GM12878 (cell line): ENCODE data around the gene S1PR2. TPM values are rescaled to one million over a fixed set of nuclear protein-coding genes. Genes with fewer than 3 reads are reported as not detected.

ENCODE experiments used
- ASH2L ChIP-seq: fragments of 300-600, 200-600 bp; sonication (generic); IDR thresholded peaks from 2 replicates; pipeline ENCODE4 v1.6.1; 2017; ENCODE audit warnings: low read depth, mild to moderate bottlenecking, borderline replicate concordance
- ATF2 ChIP-seq: IDR thresholded peaks from 2 replicates; pipeline ENCODE4 v1.6.1; 2012; ENCODE audit warnings: low read length, inconsistent platforms
- CHD4 ChIP-seq: fragments of 200-600 bp; sonication (generic); IDR thresholded peaks from 2 replicates; pipeline ENCODE4 v1.6.1; 2016; ENCODE audit warnings: mild to moderate bottlenecking
- CREB1 ChIP-seq: IDR thresholded peaks from 2 replicates; pipeline ENCODE4 v1.6.1; 2012; ENCODE audit warnings: low read depth, mild to moderate bottlenecking, inconsistent platforms
- CREM ChIP-seq: IDR thresholded peaks from 2 replicates; pipeline ENCODE4 v1.6.1; 2014; ENCODE audit warnings: antibody characterized with exemption, low read depth
- ETV6 ChIP-seq, 2 experiments: fragments of 450-650 bp in 1 of 2; IDR thresholded peaks in 1 of 2; conservative IDR thresholded peaks in 1 of 2; 2 replicates each; pipeline ENCODE4 v1.6.1; 2014; ENCODE audit warnings: antibody characterized with exemption in 1 of 2, borderline replicate concordance in 1 of 2, low read depth in 1 of 2, mild to moderate bottlenecking in 1 of 2, moderate library complexity in 1 of 2
- NFXL1 ChIP-seq: fragments of 450-650 bp; IDR thresholded peaks from 2 replicates; pipeline ENCODE4 v1.6.1; 2017; ENCODE audit warnings: antibody characterized with exemption, mild to moderate bottlenecking, borderline replicate concordance
- POLR2AphosphoS5 ChIP-seq: IDR thresholded peaks from 2 replicates; pipeline ENCODE4 v1.6.1; 2011; ENCODE audit warnings: mild to moderate bottlenecking, low read length, inconsistent platforms
- RAD21 ChIP-seq: IDR thresholded peaks from 2 replicates; pipeline ENCODE4 v1.6.1; 2011; ENCODE audit warnings: mild to moderate bottlenecking, low read depth, low read length, moderate library complexity; ENCODE audit not compliant: insufficient read depth
- RBBP5 ChIP-seq: fragments of 200-600 bp; sonication (generic); conservative IDR thresholded peaks from 2 replicates; pipeline ENCODE4 v1.6.1; 2016
- RUNX3 ChIP-seq: IDR thresholded peaks from 2 replicates; pipeline ENCODE4 v1.6.1; 2012; ENCODE audit warnings: low read length, inconsistent platforms
- SKIL ChIP-seq: fragments of 450-650 bp; IDR thresholded peaks from 2 replicates; pipeline ENCODE4 v1.6.1; 2017; ENCODE audit warnings: mild to moderate bottlenecking, low read depth, inconsistent platforms; ENCODE audit not compliant: poor library complexity, severe bottlenecking
- SMAD5 ChIP-seq: IDR thresholded peaks from 2 replicates; pipeline ENCODE4 v1.6.1; 2016; ENCODE audit warnings: antibody characterized with exemption, low read depth
- SMC3 ChIP-seq: IDR thresholded peaks from 2 replicates; pipeline ENCODE4 v1.6.1; 2011; ENCODE audit warnings: low read length, improper control_type of control experiment, borderline replicate concordance
- TCF12 ChIP-seq: IDR thresholded peaks from 2 replicates; pipeline ENCODE4 v1.6.1; 2011; ENCODE audit warnings: low read depth, mild to moderate bottlenecking, low read length
- TCF7 ChIP-seq: IDR thresholded peaks from 2 replicates; pipeline ENCODE4 v1.6.1; 2014; ENCODE audit warnings: antibody characterized with exemption, borderline replicate concordance
- ZZZ3 ChIP-seq: IDR thresholded peaks from 2 replicates; pipeline ENCODE4 v1.6.1; 2011; ENCODE audit warnings: low read depth; ENCODE audit not compliant: control insufficient read depth, insufficient read length
- polyA plus RNA-seq, 11 experiments: library from polyadenylated mRNA; depleted of rRNA in 4 of 11; unstranded in 6 of 11; stranded (reverse) in 5 of 11; fragments of >200 nt; fragmentation: Nextera tagmentation in 4 of 11; fragmentation: Illumina TruSeq in 1 of 11; extraction: Ambion mirVana in 4 of 11; extraction: Trizol in 1 of 11; gene quantifications; 1 replicate in 1 of 11; 2 replicates in 10 of 11; pipeline versions ENCODE4 v1.2.1 to v1.2.3, GENCODE V29; 2011 to 2016; ENCODE audit warnings: inconsistent platforms in 2 of 11, missing spikeins in 2 of 11, low read depth in 1 of 11
- total RNA-seq, 4 experiments: library from RNA; depleted of rRNA in 3 of 4; stranded (reverse); fragments of >200 nt in 3 of 4; fragmentation: Illumina TruSeq in 1 of 4; extraction: Trizol in 1 of 4; gene quantifications; 2 replicates each; pipeline versions ENCODE4 v1.2.1 to v1.2.3, GENCODE V29; 2013 to 2021
- TF ChIP-seq, protein P1 (sequence below): fragments of 450-650 bp; formaldehyde crosslinking; IDR thresholded peaks from 2 replicates; pipeline ENCODE4 v1.5.0; 2022; ENCODE audit warnings: mild to moderate bottlenecking, missing genetic modification characterization
- TF ChIP-seq, protein P2 (sequence below): fragments of 150-350 bp; IDR thresholded peaks from 2 replicates; pipeline ENCODE4 v1.6.1; 2014; ENCODE audit warnings: mild to moderate bottlenecking, low read depth, low read length
- TF ChIP-seq, protein P3 (sequence below): IDR thresholded peaks from 2 replicates; pipeline ENCODE4 v1.6.1; 2011; ENCODE audit warnings: mild to moderate bottlenecking, low read depth, low read length, moderate library complexity; ENCODE audit not compliant: insufficient replicate concordance

Gene S1PR2
- total and polyA plus RNA-seq, 10 of the 15 experiments (the other 5 are each of a cell fraction or from before 2014, with no cell fraction given): 4.9 to 26.8 (median 11.6) TPM

DNA sequence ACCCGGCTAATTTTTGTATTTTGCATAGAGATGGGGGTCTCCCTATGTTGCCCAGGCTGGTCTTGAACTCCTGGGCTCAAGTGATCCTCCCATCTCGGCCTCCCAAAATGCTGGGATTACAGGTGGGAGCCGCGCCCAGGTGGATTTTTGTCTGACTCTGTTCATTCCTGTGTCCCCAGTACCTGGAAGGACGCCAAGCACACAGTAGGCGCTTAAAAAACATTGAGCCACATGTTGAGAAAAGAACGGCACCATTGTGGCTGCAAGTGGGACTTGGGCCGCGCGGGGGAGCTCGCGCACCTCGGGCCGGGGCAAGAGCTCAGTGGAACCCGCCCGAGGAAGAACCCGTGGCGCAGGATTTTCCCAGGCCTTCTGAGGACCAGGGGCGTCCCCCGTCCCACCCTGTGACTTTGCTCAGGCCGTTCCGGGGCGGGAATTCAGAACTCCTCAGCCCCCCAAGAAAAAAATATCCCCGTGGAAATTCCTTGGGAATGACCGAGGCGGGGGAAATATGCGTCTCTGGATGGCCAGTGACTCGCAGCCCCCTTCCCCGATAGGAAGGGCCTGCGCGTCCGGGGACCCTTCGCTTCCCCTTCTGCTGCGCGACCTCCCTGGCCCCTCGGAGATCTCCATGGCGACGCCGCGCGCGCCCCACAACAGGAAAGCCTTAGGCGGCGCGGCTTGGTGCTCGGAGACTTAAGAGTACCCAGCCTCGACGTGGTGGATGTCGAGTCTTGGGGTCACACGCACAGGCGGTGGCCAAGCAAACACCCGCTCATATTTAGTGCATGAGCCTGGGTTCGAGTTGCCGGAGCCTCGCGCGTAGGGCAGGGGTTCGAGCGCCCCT lies 38.4 kb upstream of the S1PR2 start (continued):
- TF ChIP-seq, protein P1, sequence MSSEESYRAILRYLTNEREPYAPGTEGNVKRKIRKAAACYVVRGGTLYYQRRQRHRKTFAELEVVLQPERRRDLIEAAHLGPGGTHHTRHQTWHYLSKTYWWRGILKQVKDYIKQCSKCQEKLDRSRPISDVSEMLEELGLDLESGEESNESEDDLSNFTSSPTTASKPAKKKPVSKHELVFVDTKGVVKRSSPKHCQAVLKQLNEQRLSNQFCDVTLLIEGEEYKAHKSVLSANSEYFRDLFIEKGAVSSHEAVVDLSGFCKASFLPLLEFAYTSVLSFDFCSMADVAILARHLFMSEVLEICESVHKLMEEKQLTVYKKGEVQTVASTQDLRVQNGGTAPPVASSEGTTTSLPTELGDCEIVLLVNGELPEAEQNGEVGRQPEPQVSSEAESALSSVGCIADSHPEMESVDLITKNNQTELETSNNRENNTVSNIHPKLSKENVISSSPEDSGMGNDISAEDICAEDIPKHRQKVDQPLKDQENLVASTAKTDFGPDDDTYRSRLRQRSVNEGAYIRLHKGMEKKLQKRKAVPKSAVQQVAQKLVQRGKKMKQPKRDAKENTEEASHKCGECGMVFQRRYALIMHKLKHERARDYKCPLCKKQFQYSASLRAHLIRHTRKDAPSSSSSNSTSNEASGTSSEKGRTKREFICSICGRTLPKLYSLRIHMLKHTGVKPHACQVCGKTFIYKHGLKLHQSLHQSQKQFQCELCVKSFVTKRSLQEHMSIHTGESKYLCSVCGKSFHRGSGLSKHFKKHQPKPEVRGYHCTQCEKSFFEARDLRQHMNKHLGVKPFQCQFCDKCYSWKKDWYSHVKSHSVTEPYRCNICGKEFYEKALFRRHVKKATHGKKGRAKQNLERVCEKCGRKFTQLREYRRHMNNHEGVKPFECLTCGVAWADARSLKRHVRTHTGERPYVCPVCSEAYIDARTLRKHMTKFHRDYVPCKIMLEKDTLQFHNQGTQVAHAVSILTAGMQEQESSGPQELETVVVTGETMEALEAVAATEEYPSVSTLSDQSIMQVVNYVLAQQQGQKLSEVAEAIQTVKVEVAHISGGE (CRISPR knock-in tag): no peak
- TF ChIP-seq SMC3: peak; percentile 96
- TF ChIP-seq CHD4: no peak
- TF ChIP-seq SKIL: peak; percentile 72
- no peak; the same call in 1 of the 2 replicates for TF ChIP-seq POLR2AphosphoS5
- TF ChIP-seq, protein P2, sequence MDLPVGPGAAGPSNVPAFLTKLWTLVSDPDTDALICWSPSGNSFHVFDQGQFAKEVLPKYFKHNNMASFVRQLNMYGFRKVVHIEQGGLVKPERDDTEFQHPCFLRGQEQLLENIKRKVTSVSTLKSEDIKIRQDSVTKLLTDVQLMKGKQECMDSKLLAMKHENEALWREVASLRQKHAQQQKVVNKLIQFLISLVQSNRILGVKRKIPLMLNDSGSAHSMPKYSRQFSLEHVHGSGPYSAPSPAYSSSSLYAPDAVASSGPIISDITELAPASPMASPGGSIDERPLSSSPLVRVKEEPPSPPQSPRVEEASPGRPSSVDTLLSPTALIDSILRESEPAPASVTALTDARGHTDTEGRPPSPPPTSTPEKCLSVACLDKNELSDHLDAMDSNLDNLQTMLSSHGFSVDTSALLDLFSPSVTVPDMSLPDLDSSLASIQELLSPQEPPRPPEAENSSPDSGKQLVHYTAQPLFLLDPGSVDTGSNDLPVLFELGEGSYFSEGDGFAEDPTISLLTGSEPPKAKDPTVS: no peak
- peak; percentile 95 for TF ChIP-seq RAD21
- TF ChIP-seq NFXL1: no peak
- no peak for TF ChIP-seq SMAD5
- no peak for TF ChIP-seq TCF12
- no peak for TF ChIP-seq RBBP5
- 0 out of 2 replicates have a peak, but pooled peaks have one; percentile 16 for TF ChIP-seq CREB1
- TF ChIP-seq, protein P3, sequence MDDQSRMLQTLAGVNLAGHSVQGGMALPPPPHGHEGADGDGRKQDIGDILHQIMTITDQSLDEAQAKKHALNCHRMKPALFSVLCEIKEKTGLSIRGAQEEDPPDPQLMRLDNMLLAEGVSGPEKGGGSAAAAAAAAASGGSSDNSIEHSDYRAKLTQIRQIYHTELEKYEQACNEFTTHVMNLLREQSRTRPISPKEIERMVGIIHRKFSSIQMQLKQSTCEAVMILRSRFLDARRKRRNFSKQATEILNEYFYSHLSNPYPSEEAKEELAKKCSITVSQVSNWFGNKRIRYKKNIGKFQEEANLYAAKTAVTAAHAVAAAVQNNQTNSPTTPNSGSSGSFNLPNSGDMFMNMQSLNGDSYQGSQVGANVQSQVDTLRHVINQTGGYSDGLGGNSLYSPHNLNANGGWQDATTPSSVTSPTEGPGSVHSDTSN: no peak
- TF ChIP-seq RUNX3: peak; percentile 75
- TF ChIP-seq ASH2L: no peak
- no peak for TF ChIP-seq ATF2
- no peak for TF ChIP-seq ZZZ3
- TF ChIP-seq CREM: no peak
- TF ChIP-seq ETV6 (conservative IDR thresholded peaks at IDR 0.05 in 1 of 2, IDR thresholded peaks at IDR 0.05 in 1 of 2; ENCODE audit: borderline replicate concordance in 1 of 2, low read depth in 1 of 2): no peak
- TF ChIP-seq TCF7: no peak
